Stimulated activated CD8-positive, alpha-beta memory T cell treated with anti-CD3 and anti-CD28 coated beads, Interleukin-2, amount 100 ng/mL, for 48 hours (primary cell): ENCODE measurements around the gene DPF1.
"Not testable (repeated sequence)": the region's sequence is repeated elsewhere in the genome, so short reads cannot be mapped to it uniquely, and the experiment has no call there.

Source experiments
- DNase-seq, 2 donors: peaks; one replicate each; pipeline ENCODE4 v3.0.0-alpha.2; 2020; ENCODE audit warnings: low read depth in 2 of 2

Gene DPF1

DNA sequence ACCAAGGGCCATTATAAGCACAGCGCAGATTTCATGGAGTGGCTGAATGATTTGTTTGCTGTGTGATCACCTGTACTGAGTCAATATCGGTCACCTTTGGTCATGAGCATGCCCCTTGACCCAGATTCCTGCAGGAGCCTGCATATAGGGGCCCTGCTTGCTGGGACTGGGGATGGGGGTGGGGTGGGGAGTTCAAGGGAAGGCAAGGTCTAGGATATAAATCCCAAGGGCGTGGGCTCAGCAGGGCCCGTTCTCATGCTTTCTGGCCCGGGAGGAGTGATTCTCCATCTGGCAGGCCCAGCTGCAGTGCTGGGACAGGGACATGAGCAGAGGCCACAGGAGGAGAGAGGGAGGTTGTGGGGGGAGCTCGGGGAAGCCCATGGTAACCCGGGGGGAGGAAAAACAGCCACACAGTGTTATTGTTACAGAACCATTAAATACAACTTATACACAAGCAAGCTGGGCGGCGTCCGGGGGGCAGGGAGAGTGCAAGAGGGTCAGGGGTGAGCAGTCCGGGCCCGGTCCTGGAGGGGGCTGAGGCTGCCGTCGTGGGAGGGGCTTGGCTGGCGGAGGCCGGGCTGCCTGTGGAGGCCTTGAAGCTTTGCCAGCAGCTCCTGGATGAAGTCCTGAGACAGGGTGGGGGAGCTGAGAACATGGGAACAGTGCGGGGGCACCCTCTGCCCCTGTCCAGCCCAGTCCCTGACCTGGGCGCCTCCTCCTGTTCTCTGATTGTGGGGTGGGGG is 27.0 kb upstream of the DPF1 start:
- no peak for DNase-seq

DNA sequence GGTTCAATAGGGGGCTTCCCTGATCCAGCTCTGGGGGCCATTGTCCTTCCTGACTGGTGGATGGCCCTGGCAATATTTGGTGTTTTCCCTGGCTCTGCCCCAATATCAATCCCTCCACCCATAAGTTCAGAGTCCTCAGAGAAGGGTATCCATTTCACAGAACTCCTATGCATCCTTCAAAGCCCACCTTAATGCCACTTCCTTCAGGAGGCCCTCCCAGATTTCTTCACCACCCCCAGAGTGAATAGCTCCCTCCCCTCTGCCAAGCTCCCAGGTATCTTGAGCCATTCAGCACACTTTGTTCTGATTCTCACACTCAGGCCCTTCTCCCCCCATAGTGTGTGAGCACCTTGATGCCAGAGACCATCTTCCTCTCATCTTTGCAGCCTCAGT is 26.4 kb upstream of the DPF1 start:
- DNase-seq: no peak

DNA sequence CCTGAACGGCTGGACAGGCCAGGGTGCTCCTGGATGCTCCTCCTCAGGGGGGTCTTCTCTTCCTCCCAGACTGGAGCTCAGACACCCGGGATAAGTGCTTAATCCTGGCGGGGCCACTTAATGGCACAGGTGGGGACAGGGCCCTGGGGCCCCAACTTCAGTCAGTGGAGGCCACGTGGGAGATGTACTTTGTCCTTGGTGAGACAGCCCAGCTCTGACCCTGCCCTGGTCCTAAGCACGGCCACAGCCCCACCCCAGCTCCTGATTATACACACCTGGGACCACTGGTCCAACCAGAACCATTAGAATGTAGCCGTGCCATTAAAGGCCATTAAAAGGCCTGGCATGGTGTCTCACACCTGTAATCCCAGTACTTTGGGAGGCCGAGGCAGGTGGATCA is 24.4 kb upstream of the DPF1 start:
- no peak for DNase-seq

DNA sequence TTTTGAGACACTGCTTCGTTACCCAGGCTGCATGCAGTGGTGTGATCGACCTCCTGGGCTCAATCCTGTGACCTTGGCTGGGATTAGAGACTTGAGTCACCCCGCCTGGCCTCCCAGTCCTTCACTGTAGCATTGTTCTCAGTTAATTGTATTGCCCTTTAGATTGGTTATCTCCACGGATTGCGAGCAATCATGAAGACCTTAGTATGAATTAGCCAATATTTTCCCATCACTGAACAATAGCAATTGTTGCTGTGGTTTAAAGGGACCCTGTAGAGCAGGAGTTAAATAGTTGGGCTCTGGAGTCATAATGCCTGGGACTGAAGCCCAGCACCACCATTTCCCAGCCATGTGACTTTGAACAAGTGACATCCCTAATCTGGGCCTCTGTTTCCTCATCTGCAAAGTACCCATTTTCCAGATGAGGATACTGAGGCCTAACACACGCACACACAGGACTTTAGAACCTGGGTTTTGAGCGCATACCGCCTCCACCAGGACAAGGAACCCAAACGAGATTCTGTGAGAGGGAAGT is 23.8 kb upstream of the DPF1 start:
- DNase-seq: no peak

DNA sequence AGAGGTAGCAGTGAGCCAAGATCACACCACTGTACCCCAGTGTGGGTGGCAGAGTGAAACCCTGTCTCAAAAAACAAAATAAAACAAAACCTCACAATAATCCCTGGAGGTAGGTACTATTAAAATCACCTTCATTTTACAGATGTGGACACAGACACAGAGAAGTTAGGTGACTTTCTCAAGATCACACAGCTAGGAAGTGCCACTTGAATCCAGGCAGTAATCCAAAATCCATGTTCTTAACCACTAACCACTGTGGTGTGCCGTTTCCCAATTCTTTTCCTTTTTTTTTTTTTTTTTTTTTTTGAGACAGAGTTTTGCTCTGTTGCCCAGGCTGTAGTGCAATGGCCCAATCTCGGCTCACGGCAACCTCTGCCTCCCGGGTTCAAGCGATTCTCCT is 23.1 kb upstream of the DPF1 start:
- no peak for DNase-seq

DNA sequence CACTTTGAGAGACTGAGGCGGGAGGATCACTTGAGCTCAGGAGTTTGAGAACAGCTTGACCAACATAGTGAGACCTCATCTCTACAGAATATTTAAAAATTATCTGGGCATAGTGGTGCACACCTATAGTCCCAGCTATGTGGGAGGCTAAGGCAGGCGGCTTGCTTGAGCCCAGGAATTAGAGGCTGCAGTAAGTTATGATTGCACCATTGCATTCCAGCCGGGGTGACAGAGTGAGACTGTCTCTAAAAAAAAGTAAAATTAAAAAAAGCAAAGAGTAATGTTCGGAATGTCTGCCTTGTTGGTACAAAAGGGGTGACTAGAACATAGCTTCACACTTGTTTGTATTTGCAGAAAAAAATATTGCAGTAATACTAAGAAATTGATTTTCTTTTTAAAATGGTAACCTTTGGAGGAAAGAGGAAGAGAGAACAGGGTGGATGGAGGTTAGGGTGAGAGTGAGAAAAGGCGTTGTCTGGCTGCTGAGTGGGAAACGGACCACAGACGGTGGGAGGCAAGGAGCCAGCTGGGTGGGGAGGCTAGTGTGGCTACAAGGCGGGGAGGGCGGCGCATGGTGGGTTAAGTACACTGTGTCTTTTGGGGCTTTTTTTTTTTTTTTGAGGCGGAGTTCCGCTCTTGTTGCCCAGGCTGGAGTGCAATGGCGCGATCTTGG is 21.9 kb upstream of the DPF1 start:
- no peak for DNase-seq

DNA sequence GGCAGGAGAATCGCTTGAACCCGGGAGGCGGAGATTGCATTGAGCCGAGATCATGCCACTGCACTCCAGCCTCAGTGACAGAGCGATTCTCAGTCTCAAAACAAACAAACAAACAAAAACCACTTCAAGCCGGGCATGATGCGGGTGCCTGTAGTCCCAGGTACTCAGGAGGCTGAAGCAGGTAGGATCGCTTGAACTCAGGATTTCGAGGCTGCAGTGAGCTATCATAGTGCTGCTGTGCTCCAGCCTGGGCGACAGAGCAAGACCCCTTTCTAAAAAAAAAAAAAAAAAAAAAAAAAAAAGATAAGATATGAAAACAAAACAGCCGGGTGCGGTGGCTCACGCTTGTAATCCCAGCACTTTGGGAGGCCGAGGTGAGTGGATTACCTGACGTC is 19.3 kb upstream of the DPF1 start:
- DNase-seq: no peak

DNA sequence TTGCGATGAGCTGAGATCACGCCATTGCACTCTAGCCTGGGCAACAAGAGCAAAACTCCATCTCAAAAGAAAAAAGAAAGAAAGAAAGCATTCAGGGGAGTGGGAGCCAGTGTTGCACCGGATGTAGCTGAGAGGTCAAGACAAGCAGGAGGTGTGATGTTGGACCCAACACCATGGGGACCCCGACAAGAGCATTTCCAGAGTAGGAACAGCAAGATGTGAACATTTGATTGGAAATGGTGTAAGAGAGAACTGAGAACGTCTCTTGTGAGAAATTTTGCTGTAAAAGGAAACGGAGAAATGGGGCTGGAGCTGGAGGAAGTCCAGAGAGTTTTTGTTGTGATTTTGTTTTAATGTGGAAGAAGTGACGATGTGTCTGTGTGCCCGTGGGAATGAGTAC is 15.8 kb upstream of the DPF1 start:
- no peak for DNase-seq

DNA sequence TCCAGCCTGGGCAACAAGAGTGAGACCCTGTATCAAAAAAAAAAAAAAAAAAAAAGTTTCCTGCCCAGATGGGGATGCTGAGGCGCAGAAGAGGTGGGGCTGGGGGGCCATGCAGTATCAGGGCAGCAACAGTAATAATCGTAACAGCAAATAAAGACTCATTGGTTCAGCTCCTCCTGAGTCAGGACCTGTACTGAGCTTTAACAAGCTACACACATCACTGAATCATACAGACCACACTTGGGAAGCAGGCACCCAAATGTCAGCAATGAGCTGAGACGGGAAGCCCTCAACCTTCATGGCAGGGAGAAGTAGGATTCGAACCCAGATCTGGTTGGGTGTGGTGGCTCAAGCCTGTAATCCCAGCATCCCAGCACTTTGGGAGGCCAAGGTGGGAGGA is 10.6 kb upstream of the DPF1 start:
- no peak for DNase-seq

DNA sequence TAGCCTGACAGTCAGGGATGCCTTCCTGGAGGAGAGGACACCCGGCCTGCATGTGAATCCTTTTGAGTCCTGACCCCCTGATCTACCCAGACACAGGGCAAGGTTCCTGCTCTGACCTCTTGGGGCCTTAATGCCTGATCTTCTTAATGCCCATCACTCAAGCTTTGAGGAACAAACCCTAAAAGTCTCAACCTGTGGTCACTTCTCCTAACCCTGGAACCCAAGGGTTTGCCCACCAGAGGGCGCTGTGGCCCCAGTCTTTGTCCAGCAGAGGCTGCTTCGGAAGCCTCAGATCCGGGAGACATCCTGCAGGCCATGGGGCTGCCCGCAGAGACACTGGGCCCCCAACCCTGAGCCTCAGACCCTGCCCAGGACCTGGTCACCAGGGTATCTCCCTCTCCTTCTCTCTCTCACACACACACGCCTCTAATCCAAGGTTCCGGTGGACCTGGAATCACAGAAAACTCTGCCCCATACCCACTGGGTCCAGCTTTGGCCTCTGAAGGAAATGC is 9.8 kb upstream of the DPF1 start:
- DNase-seq: peak; percentile 68 to 81

DNA sequence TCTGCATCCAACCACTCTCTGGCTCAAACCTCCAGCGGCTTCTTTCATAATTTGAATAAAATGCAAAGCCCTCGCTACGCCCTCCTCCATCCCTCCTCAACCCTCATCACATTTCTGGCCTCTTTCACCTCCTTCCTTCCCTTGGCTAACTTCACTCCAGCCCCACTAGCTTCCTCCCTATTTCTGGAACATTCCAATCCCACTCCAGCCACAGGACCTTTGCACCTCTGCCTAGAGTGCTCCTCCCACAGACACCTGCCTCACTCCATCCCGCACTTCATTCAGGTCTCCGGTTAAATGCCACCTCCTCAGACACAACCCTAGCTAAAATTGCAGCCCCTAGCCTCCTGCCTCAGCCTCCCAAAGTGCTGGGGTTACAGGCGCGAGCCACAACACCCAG is 7.9 kb upstream of the DPF1 start:
- DNase-seq: no peak

DNA sequence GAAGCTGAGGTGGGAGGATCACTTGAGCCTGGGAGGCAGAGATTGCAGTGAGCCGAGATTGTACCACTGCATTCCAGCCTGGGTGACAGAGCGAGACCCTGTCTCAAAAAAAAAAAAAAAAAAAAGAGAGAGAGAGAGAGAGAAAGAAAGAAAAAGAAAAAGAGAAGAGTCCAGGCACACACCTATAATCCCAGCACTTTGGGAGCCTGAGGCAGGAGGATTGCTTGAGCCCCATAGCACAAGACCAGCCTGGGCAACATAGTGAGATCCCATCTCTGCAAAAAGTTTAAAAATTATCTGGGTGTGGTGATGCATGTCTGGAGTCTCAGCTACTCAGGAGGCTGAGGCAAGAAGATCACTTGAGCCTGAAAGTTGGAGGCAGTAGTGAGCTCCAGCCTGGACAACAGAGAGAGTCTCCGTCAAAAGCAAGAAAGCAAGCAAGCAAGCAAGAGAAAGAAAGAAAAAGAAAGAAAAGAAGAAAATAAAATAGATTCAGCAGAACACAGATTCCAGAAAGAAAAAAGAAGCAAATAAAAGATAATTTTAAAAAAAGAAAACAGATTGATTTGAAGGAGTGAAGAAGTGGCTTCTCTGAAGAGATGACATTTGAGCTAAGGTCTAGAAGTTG is 6.6 kb upstream of the DPF1 start:
- not testable (repeated sequence) for DNase-seq

DNA sequence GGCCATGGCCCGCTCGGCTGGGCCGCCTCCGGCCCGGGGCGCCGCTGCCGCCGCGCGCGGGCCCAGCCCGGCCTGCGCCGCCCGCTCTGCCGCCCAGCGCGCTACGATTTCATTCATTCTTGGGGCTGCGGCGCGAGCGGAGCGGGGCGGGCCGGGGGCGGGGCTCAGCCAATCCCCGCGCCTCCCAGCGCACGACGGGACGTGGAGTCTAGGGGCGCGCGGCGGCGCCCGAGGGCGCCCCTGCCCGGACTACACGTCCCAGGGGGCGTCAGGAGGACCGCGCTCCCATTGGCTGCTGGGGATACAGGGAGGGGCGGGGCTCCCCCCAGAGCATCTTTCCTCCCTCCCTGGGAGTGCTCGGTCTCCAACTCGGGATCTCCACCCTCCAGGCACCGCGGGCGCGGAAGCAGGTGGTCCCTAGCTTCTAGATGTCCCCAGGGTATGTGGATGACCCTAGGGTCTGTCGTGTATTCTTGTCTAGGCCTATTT is 5.6 kb upstream of the DPF1 start:
- peak; percentile 57 to 71 for DNase-seq

DNA sequence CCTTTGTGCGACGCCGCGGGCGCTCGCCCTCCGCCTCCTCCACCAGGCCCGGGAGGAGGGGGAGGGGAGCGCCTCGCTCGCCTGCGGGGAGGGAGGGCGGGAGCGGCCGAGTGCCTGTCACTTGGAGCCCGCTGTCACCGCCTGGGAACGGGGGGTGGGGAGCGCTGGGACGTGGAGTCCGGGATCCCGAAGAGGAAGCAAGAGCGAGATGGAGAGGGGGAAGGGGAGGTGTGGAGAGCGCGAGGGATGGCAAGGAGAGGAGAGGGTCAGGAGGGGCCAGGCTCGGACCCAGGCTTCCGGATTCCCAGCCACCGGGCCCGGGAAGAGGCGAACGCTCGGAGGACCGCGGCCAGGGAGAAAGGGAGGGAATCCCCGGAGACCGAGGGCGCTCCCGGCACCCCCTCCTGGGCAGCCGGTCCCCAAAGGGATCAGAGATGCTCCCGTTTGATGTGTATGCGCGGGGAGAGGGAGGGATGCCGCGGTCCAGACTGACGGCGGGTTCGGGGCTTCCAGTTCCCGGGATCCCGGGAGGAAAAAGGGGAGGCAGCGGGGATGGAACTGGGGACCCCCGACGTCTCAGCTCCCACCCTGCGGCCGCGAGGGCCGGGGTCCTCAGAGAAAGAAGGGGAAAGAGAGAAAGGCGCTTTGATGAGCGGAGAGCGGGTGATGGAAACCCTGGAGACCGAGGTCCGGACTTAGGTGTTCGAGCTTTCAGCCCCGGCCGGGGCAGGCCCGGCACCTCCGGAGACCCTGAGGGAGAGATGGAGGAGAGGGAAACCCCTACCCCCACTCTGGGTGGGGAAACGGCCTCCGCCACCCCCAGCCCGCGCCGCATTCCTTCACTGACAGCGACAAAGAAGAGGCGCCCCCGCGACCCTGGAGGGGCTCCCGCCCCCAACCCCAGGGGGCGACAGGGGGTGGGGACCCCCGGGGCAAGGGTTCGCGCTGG is 4.7 kb upstream of the DPF1 start:
- DNase-seq: no peak

DNA sequence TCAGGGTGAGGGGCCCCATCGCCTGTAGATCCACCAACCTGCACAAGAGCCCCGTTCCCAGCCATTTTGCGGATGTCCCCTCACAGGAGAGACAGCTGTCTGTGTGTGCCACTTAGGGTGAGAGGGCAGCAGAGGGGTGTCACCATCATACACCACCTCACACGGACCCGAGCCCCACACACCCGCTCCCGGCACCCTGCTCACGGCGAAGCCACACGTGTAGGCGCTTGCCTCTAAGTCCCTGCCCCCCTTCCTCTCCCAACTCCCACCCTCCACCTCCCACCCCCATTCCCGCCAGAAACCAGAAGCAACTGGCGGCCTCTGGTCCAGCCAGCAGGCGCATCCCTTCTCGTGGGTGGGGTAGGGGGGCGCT is 4.0 kb upstream of the DPF1 start:
- no peak for DNase-seq

DNA sequence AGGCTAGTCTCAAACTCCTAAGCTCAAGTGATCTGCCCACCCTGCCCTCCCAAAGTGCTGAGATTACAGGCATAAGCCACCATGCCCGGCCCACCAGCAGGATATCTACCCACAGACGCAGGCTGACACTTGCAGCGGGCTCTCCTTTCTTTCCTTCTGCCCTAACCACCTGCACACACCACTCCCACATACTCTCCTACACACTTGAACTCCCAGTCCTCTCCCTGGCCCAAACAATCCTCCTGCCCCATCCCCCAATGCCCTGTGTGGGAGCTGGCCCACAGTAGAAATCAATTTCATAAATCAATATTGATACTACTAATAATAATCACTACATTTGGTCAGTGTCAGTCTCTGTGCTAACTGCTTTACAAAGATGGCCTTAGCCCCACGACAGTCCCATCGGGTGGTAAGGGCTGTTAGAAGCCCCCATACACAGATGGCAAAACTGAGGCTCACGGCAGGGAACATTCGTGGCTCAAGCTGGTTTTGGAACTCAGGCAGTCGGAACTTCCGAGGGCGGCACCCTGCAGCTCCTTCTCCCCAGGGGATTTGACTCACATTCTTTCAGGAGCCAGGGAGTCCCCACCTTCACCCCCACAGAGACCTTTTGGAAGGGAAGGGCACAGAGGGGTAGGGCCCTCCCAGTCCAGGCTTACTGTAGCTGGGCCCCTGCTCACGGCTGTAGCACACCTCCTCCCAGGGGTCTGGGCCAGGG is 3.4 kb upstream of the DPF1 start:
- DNase-seq: no peak

DNA sequence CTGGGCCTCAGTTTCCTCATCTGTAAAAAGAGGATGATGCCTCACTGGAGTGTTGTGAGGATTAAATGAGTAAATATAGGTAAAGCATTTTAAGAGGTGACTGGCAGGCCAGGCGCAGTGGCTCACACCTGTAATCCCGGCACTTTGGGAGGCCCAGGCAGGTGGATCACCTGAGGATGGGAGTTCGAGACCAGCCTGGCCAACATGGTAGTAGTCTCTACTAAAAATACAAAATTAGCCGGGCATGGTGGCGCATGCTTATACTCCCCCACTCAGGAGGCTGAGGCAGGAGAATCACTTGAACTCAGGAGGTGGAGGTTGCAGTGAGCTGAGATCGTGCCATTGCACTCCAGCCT is 819 bp upstream of the DPF1 start:
- DNase-seq: not testable (repeated sequence)

DNA sequence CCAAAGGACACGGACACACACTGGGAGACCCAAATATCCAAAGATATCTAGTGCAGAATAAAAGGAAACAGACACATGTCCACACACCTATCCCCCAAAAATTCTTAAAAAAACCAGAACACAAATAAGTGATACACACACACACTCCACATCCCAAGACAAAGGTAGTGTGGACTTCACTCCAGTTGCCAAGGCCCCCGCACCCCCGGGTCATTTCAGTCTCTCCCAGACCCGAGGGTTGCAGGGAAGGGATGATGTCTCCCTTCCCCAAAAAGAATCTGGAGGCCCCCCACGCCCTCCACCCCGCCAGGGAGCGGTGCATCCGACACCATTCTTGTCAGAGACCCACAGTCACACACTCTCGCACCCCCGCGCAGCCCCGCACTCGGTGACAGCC is 407 bp downstream of the DPF1 start:
- DNase-seq: no peak

DNA sequence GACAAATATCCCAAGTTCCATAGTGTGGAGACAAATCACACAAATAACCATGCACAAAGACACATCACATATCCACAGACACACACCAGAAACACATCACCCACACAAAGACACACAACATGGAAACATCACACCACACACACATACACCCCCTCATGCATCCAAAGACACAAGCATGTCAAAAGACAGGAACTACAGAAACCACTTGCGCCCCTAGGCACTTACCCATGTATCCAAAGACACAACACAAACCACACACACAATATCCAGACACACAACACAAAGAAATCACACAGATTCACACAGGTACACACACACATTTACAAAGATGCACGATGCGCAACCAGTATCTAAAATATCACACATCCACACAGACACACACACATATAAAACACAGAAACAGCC is 901 bp downstream of the DPF1 start:
- no peak for DNase-seq

DNA sequence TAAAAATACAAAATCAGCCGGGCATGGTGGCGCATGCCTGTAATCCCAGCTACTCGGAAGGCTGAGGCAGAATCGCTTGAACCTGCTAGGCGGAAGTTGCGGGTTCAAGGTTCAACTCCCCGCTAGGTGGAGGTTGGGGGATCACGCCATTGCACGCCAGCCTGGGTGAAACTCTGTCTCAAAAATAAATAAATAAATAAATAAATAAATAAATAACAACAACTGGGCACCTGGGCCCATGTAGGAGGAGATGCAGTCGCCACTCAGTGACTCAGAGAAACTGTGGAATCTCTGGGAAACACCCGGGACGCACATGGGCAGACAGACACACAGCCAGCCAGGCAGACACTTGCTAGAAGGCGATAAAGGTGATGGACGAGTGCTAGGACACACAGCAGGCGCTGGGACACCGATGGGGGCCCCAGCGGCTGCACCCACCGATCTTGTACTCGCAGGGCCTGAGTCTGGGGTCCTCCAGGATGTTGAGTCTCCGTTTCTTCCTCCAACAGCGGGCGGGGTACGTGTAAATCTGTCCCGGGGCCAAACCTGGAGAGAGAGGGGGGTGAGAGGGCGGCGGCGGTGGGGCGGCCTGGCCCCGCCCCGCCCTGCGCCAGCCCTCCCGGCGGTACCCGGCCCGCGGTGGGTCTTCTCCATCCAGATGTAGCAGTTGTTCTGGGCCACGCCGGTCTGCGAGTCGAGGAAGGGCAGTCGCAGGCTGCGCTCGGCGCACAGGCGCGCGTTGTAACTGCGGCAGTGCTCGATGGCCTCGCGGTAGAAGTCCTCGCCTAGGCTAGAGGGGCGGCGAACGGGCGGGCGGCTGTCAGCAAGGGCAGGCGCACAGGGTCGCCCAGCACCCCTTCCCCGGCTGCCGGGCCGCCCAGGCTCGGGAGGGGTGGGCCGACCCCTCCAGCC is 1.8 kb downstream of the DPF1 start:
- no peak for DNase-seq
